HepG2 (cell line): ENCODE results near the gene SLC5A10. TPM values are rescaled to one million over a fixed set of nuclear protein-coding genes. Genes with fewer than 3 reads are reported as not detected.
A peak's percentile ranks its signal among the peaks of the same experiment; 100 is the strongest.

Source experiments
- AKNA ChIP-seq: sonication (generic); formaldehyde crosslinking; IDR thresholded peaks from 2 replicates; pipeline ENCODE4 v1.4.0; 2020; ENCODE audit warnings: missing genetic modification reagents, borderline replicate concordance
- ATF7 ChIP-seq, 2 experiments: fragments of 450-650 bp in 1 of 2; sonication (generic) in 1 of 2; formaldehyde crosslinking in 1 of 2; IDR thresholded peaks; 2 replicates each; pipeline versions ENCODE4 v1.4.0 to v1.6.1; 2016 to 2020; ENCODE audit warnings: antibody characterized with exemption in 1 of 2, mild to moderate bottlenecking in 1 of 2, missing genetic modification reagents in 1 of 2
- CHD2 ChIP-seq: IDR thresholded peaks from 2 replicates; pipeline ENCODE4 v1.6.1; 2011; ENCODE audit warnings: low read depth, low read length, improper control_type of control experiment
- HDAC2 ChIP-seq: sonication (generic); formaldehyde crosslinking; IDR thresholded peaks from 2 replicates; pipeline ENCODE4 v1.4.0; 2020; ENCODE audit warnings: missing genetic modification reagents
- HMGA1 ChIP-seq: sonication (generic); formaldehyde crosslinking; conservative IDR thresholded peaks from 2 replicates; pipeline ENCODE4 v1.4.0; 2020; ENCODE audit warnings: missing genetic modification reagents
- HOXA3 ChIP-seq: sonication (generic); formaldehyde crosslinking; IDR thresholded peaks from 2 replicates; pipeline ENCODE4 v1.5.0; 2020; ENCODE audit warnings: missing genetic modification reagents
- IRF1 ChIP-seq: sonication (generic); formaldehyde crosslinking; IDR thresholded peaks from 2 replicates; pipeline ENCODE4 v1.4.0; 2020; ENCODE audit warnings: low read depth, mild to moderate bottlenecking, missing genetic modification reagents
- KLF6 ChIP-seq: IDR thresholded peaks from 2 replicates; pipeline ENCODE4 v1.8.0; 2016; ENCODE audit warnings: missing biosample characterization, missing genetic modification reagents
- MAFF ChIP-seq: IDR thresholded peaks from 2 replicates; pipeline ENCODE4 v1.6.1; 2011; ENCODE audit warnings: low read depth, low read length, improper control_type of control experiment
- MAX ChIP-seq: IDR thresholded peaks from 2 replicates; pipeline ENCODE4 v1.6.1; 2012; ENCODE audit warnings: inconsistent platforms
- MYPOP ChIP-seq: sonication (generic); formaldehyde crosslinking; IDR thresholded peaks from 2 replicates; pipeline ENCODE4 v1.8.1; 2023; ENCODE audit warnings: mild to moderate bottlenecking, moderate library complexity, missing genetic modification reagents
- NAIF1 ChIP-seq: sonication (generic); formaldehyde crosslinking; IDR thresholded peaks from 2 replicates; pipeline ENCODE4 v1.5.0; 2020; ENCODE audit warnings: mild to moderate bottlenecking, missing genetic modification reagents, borderline replicate concordance
- PBX3 ChIP-seq: sonication (generic); formaldehyde crosslinking; IDR thresholded peaks from 2 replicates; pipeline ENCODE4 v1.8.1; 2023; ENCODE audit warnings: missing genetic modification reagents, inconsistent platforms, borderline replicate concordance
- PHF5A ChIP-seq: IDR thresholded peaks from one replicate; pipeline ENCODE4 v1.6.1; 2018; ENCODE audit warnings: low read depth, missing genetic modification reagents; ENCODE audit not compliant: unreplicated experiment
- PHF8 ChIP-seq: sonication (generic); formaldehyde crosslinking; IDR thresholded peaks from 2 replicates; pipeline ENCODE4 v1.5.0; 2020; ENCODE audit warnings: missing genetic modification reagents
- POLR2G ChIP-seq: fragments of 200-400 bp; formaldehyde crosslinking; IDR thresholded peaks from 2 replicates; pipeline ENCODE4 v1.6.1; 2018; ENCODE audit warnings: mild to moderate bottlenecking, low read depth, low read length, moderate library complexity
- SMAD1 ChIP-seq: sonication (generic); formaldehyde crosslinking; IDR thresholded peaks from 2 replicates; pipeline ENCODE4 v1.4.0; 2020; ENCODE audit warnings: missing genetic modification reagents, low read depth, mild to moderate bottlenecking, borderline replicate concordance
- YY1 ChIP-seq: IDR thresholded peaks from 2 replicates; pipeline ENCODE4 v1.6.1; 2011; ENCODE audit warnings: low read length, low read depth, moderate library complexity, mild to moderate bottlenecking; ENCODE audit not compliant: insufficient read depth, insufficient replicate concordance
- ZNF331 ChIP-seq: sonication (generic); formaldehyde crosslinking; IDR thresholded peaks from 2 replicates; pipeline ENCODE4 v1.4.0; 2020; ENCODE audit warnings: missing genetic modification reagents
- ZNF430 ChIP-seq: sonication (generic); formaldehyde crosslinking; IDR thresholded peaks from 2 replicates; pipeline ENCODE4 v1.9.0; 2021; ENCODE audit warnings: mild to moderate bottlenecking, missing genetic modification reagents
- ZZZ3 ChIP-seq: sonication (generic); formaldehyde crosslinking; IDR thresholded peaks from 2 replicates; pipeline ENCODE4 v1.4.0; 2020; ENCODE audit warnings: missing genetic modification reagents, mild to moderate bottlenecking, borderline replicate concordance
- polyA plus RNA-seq, 8 experiments: library from polyadenylated mRNA; depleted of rRNA in 3 of 8; stranded (reverse) in 7 of 8; unstranded in 1 of 8; fragments of >200 nt; fragmentation: Illumina TruSeq in 4 of 8; extraction: Trizol in 4 of 8; gene quantifications; 2 replicates each; pipeline versions ENCODE4 v1.2.1 to v1.2.3, GENCODE V29; 2011 to 2016; ENCODE audit warnings: low read depth in 4 of 8, missing spikeins in 1 of 8, mixed read lengths in 1 of 8; ENCODE audit not compliant: insufficient read depth in 1 of 8
- total RNA-seq, 5 experiments: library from RNA; depleted of rRNA; stranded (reverse); fragments of >200 nt; fragmentation: Illumina TruSeq; extraction: Trizol; gene quantifications; 2 replicates each; pipeline ENCODE4 v1.2.3, GENCODE V29; 2016; ENCODE audit warnings: low read depth in 1 of 5

Gene SLC5A10
- total and polyA plus RNA-seq, 2 of the 13 experiments (the other 11 are each of a cell fraction or from before 2014, with no cell fraction given): 0.05 TPM; not detected in 1

GRCh38 chr17:18981642-18982424, 29.9 kb downstream of the SLC5A10 start (continued):
- TF ChIP-seq NAIF1 (CRISPR knock-in tag) (no peak), HDAC2 (CRISPR knock-in tag) (peak; percentile 69), MYPOP (0 out of 2 replicates have a peak, but pooled peaks have one; percentile 40), POLR2G (peak; percentile 60), PHF5A (CRISPR knock-in tag) (peak; percentile 62), ZNF331 (CRISPR knock-in tag) (peak; percentile 57; the same call in 1 of the 2 replicates), AKNA (no peak), ZNF430 (CRISPR knock-in tag) (no peak), ZZZ3 (CRISPR knock-in tag) (0 out of 2 replicates have a peak, but pooled peaks have one; percentile 61), MAFF (peak; percentile 41; the same call in 1 of the 2 replicates), HMGA1 (no peak), SMAD1 (CRISPR knock-in tag) (no peak), HOXA3 (CRISPR knock-in tag) (peak; percentile 82), CHD2 (no peak), YY1 (peak; percentile 75), ATF7 (IDR thresholded peaks at IDR 0.05) (no peak), ATF7 (CRISPR knock-in tag; IDR thresholded peaks at IDR 0.05) (no peak), IRF1 (CRISPR knock-in tag) (no peak), PBX3 (CRISPR knock-in tag) (no peak), MAX (peak; percentile 67), KLF6 (0 out of 2 replicates have a peak, but pooled peaks have one; percentile 18), PHF8 (CRISPR knock-in tag) (peak; percentile 12; the same call in 1 of the 2 replicates)
